HG03565 (cell line): Measurements from ENCODE around the gene HOOK2.

Source experiments
- ATAC-seq: cut with Tn5 transposase; IDR thresholded peaks from one replicate; pipeline ENCODE4 v1.9.1; 2021; ENCODE audit warnings: mild to moderate bottlenecking, moderate library complexity; ENCODE audit not compliant: unreplicated experiment

The HOOK2 gene

DNA sequence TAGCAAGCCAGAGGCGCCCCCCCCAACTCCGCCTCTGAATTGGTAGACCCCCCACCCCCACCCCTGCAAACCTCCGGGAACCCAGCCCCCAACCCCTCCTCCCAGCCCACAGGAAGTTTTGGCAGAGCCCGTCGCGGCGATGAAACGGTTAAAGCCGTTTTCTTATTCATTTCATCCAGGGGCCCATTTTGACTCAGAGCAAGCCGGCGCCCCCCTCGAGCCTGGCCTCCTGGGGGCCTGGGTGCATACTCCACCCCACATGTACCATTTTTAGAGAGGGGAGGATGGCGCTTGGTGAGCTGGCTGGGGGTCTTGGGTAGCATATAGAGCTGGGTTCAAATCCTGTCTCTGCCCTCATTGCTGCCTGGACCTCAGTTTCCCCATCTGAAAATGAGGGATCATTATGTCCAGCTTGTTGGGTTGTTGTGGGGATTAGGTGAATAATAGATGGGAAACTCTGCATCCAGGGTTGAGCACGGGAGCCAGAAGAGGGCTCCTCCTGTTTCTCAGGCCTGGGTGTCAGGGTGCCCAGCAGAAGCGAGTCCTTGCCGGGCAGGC, 8.0 kb upstream of the HOOK2 start:
- ATAC-seq, result no peak

DNA sequence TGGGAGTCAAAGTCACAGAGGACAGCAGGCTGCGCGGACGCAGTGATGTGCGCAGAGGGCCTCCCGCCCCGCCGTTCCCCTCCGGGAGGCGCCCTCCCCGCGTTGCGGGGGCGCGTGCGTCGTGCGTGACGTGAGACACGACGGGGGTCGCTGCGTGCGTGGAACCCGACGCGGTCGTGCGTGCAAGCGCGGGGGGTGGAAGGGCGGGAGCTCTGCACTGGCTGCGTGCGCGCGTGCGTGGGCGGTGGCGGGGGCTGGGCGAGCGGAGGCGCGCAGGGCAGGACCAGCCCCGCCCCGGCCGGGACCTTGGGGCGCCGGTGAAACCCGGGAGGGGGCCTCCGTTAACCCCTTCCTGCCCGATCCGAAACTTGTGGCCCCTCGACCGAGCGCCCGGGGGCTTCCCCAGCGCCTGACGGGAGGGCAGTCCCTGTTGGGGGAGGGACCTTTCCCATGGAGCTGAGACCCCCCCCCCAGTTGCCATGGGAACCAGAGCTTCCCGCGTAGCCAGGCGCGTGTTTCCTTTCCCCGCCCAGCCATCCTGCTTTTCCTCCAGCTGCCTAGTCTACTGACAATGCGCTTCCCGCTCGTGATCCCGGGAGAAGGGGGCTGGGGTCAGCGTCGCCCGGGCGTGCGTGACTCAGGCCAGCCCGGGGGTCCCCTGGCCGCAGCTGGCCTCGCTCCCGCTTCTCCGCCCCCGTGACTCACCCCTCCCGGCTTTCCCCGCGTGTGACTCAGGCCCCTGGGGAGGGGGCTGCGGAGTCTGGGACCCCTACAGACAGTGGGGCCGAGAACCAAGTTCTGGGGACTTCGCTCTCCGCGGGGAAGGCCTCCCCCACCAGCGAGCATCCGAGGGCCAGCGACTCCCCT, 7.3 kb upstream of the HOOK2 start:
- ATAC-seq, result peak; percentile 27

DNA sequence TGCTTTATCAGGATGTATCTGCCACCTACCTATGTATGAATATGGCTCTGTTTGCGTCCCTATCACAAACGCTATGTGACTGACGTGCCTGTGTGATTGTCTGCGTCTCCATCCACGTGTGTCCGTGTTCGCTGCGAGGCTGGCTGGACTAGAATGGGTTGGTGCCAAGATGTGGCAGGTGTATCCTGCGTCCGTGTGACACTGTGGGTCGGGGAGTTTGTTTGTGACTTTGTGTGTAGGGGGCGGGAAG, 6.7 kb upstream of the HOOK2 start:
- peak; percentile 20 for ATAC-seq

DNA sequence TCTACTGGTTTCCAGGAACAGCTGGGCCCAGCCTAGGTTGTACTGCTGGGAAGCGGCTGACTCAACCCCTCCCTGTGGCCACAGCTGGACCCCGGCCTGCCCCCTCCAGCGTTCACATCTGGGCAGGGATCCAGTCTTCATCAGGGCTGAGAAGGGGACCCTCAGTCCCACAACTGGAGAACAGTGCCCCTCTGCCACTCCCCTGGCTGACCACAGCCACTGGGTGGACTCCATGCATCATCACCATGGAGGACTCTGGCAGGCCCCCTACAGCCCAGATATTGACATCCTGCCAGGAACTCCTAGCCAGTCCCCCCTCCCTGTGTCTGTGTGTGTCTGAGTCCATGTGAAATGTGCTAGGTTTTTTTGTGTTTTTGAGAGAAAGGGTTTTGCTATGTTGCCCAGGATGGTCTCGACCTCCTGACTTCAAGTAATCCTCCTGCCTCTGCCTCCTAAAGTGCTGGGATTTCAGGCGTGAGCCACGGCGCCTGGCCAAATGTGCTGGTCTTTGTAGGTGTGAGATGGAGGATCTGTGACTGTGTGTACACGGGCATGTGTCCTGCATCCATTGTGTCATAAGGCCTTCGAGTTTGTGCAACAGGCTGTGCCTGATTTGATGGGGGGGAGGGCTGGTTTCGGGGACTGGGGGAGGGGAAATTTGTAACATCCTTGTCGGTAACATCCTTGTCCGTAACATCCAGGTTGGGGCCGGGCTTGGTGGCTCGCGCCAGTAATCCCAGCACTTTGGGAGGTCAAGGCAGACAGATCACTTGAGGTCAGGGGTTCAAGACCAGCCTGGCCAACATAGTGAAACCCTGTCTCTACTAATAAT, 4.0 kb upstream of the HOOK2 start:
- ATAC-seq, result no peak

DNA sequence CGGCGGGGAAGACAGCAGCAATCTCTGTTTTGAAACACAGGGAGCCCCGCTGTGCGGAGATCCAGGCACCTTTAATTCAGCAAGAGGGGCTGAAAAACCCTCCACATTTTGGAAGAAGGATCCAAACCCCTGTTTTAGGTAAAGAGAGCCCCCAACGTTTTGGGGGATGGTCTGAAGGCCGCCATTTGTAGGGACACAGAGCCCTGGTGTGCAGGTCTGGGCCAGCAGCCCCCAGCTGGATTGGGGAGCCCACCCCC, 3.5 kb upstream of the HOOK2 start:
- no peak for ATAC-seq

DNA sequence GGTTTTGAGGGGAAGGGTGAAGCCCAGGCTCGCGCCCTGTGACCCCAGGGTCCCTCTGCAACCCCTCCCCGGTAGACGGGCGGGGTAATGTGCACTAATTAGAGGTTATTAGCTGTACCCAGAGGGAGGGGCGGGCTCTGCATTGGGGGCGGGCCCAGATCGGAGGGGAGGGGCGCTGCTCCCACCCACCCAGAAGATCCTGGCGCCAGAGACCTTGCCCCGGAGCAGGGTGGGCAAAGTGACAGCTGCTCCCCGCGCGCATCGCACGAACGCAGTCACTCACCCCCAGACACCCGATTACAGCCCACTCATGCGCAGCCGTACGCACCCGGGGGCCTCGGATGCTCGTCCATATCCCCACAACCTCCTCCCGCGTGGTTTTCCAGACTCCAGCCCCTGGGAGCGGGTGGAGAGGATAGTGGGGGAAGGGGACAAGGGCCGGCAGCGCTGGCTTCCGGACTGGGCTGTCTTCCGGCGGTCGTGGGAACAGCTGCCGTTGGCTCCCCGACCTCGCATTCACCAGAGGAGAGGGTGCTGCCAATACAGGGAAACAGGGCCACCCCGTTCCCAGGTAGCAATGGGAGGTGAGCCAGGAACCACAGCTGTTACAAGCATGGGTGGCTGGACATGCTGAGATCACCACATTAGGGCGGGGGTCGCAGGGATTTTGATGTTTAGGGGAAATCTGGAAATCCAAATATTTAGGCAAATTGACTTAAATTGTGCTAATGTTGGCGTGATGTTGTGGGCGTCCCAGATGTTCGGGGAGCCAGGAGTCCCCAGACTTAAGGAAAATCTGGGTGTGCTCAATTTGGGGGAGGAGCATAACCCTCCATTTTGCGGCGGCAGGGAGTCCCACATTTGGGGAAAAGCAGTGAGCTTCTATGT, 2.9 kb upstream of the HOOK2 start:
- ATAC-seq, result no peak

DNA sequence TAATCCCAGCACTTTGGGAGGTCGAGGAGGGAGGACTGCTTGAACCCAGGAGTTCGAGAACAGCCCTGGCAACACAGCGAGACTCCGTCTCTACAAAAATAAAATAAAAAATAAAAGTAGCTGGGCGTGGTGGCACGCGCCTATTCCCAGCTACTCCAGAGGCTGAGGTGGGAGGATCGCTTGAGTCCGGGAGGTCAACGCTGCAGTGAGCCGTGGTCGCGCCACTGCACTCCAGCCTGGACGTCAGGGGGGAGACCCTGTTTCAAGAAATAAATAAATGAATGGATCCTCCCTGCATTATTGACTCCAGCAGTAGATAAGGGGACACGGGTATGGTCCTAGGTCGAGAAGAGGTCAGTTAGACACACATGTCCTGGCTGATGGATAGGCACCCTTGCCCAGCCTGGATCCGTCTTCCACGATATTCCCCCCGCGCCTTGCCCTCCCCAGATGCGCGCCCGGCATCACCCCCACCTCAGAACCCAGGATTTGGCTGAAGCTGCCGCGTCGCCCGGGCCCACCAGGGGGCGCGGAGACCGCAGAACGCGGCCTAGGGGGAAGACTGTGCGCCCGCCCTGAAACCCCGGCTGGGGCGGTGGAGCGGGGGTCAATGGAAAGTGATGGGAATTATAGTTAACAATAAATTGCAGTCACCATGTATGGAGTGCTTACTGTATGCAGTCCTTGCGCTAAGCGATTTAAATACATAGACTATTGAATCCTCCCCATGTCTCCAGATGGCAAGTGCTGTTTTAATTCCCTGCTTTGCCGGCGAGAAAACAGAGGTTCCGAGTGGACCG, 2.1 kb upstream of the HOOK2 start:
- no peak for ATAC-seq

DNA sequence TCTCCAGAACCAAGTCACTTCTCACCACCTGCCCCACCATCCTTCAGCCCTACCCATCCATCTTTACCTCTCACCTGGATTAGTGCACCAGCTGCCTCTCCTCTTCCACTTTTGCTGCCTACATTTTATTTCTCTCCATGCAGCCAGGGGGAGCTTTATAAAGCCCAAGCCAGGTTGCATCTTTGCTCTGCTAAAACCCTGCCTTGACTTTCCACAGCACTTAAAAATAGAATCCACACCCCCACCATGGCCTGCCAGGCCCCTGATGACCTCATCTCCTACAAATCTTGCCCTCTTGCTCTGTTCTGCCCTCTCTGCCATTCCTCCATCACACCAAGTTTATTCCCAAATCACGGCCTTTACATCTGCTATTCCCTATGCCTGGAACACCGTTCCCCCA, 1.8 kb downstream of the HOOK2 start:
- no peak for ATAC-seq

DNA sequence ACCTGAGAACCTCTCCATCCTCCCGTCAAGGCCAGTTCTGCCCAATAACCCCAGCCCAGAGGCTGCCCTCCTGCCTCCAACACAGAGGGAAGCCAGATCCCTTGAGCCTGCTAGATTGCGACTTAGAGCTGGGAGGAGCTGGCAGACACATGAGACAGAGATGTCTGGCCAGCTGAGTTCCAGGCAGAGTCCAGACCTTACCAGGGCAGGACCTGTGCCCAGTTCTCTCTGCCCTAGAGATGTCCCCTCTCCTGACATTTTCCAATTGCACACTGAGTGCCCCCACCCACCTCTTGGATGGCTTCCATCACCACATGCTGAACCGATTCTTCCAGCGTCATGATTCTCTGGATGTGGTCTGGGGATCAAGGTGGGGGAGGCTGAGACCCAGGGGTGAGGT, 3.0 kb downstream of the HOOK2 start:
- no peak for ATAC-seq

DNA sequence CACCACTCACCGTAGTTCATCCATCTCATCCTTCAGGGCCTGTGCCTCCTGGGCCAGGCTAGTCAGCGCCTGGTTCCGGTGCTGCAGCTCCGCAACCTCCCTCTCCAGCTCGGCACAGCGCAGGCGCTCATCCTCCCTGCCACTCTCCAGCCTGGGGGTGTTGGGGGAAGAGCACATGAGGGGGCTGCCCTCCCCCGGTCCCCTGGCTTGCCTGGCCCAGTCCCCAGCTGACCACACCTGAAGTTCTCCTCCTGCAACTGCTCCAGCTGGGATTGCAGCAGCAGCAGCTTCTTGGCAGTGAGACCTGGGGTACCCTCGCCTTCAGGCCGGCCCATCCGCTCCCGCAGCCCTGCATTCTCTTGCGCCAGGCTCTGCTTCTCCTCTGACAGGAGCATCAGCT, 4.4 kb downstream of the HOOK2 start:
- ATAC-seq, result no peak

DNA sequence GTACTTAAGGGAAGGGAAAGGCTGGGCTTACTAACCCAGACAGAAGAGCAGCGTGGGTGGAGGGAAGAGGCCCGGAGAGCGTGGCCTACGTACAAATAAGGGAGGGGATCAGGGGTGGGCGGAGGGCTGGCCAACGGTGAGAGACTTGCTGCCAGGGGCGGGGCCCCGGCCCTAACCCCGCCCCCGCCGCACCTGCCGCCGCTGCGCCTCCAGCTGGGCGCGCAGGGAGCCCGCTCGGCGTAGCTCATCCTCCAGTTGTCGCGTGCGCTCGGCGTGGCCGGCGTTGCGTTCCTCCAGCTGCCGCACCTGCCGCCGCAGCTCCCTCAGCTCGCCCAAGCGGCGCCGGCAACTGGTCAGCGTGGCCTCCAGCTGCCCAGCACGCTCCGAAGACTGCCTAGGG, 5.7 kb downstream of the HOOK2 start:
- ATAC-seq, result no peak

DNA sequence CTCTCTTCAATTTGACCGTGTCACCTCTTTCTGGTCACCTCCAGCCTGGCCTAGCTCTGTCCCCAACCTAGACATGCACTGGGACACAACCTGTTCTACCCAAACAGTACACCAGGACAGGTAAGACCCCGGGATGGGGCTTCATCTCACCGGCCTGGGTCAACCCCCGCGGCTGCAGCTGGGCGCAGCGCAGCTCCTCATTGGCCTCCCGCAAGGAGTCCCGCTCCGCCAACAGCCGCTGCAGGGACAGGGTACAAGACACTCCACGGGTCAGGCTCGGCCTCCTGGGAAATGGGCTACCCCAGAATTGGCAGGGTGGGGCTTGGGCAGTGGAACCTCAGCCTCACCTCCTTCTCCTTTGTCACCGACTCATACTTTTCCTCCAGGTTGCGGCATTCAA, 7.7 kb downstream of the HOOK2 start:
- no peak for ATAC-seq

DNA sequence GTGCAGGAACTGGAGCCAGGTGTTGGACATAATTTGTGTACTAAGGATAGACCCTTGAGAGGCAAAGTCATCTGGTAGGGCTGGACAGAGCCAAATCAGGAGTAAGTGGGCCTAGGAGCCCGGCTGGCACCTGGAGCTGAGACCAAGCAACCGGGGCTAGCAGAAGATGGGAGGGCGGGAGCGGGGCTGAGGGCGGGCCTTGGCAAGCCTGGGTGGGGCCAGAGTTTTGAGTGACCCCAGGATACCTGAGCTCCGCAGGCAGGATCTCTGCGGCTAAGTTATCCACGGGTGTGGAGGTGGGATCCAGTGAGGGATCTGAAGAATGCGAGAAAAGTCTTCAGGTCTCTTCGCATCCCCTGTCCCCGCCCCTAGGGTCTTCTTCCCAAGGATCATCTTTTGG, 8.2 kb downstream of the HOOK2 start:
- ATAC-seq, result no peak

DNA sequence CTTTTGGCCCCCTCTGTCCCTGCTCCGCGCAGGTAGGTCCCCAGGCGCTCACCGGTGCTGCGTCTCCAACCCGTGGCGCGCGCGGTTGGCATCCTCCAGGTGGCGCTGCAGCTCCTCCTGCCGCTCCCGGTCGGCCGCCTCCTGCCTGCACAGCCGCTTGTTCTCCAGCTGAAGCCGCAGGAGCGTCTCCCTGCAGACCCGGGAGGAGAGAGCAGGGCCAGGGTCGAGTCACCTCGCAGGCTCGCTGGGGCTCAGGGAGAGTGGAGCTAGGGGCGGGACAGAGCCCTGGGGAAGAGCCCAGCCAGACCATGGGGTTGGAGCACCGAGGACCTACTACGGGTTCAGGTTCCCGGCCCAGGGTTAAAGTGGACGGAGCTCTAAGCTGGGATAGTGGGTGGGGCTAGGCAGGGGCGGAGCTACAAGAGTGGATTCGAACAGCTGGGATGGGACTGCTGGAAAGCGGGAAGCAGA, 9.3 kb downstream of the HOOK2 start:
- no peak for ATAC-seq

DNA sequence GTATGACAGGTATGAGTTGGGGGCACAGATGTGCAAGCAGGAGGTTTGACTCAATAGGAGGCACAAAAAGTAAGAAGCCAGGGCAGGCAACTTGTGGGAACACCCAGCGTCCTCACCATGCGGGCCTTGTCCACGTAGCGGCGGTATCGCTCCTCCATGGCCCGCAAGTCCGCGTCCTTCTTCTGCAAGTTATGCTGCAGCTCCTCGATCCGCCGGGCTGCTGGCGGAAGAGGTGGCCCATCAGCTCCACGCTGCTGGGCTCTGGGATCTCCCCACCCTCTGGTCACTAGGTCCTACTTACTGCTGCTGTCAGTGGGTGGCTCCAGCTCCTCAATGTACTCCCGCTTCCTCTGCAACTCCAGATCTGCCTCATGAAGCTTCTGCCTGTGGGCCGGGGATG, 10.7 kb downstream of the HOOK2 start:
- ATAC-seq, result no peak

DNA sequence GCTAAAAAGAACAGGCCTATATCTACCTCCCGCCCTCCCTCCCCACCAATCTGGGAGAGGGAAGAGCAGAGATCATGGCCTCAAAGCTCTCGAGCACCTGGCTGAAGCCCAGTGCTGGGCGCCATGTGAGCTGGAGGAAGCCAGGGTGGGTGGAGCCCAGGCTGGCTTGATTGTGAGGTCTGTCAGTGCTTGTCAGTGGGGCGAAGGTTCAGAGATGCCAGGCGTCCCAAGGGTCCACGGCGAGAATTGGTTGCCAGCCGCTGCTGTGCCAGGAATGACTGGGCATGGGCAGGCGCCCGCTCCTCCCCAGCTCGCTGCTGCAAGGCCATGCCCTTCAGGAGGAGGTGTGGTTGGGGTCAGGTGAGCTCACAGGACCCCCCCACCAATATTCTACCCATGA, 12.3 kb downstream of the HOOK2 start:
- no peak for ATAC-seq

DNA sequence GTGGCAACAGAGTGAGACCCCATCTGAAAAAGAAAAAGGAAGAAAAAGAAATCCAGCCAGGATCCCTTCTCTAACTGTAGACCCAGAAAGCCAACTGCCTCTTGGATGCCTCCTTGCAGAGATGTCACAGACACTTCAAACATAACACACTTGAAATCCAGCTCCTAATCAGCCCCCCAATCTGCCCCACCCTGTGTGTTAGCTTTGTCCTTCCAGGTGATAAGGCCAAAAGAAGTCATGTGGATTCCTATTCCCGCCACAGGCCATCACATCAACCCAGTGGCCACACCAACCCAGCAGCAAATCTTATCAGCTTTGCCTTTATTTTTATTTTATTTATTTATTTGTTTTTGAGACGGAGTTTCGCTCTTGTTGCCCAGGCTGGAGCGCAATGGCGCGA, 15.7 kb downstream of the HOOK2 start:
- no peak for ATAC-seq

DNA sequence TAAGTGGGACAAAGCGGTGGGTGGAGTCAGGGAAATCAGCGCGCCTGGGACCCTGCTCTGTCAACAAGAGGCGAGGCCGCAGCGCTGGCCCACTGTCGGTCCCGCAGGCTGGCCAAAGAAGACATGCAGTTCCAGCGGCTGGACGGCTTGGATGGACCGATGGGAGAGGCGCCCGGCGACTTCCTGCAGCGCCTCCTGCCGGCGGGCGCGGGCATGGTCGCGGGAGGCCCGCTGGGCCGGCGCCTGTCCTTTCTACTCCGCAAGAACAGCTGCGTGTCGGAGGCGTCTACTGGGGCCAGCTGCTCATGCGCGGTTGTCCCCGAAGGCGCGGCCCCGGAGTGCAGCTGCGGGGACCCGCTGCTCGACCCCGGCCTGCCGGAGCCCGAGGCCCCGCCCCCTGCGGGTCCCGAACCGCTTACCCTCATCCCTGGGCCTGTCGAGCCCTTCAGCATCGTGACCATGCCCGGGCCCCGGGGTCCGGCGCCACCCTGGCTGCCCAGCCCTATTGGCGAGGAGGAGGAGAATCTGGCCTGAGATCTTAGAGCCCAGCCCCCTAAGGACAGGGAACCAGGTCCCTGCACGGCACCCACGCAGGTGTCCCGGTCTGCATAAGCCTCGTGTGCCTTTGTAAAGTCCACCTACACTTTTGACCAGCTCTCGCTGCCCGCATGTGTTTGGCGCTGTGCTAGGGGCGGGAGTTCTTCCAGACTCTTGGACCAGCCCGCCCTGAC, 17.6 kb downstream of the HOOK2 start:
- ATAC-seq, result no peak

DNA sequence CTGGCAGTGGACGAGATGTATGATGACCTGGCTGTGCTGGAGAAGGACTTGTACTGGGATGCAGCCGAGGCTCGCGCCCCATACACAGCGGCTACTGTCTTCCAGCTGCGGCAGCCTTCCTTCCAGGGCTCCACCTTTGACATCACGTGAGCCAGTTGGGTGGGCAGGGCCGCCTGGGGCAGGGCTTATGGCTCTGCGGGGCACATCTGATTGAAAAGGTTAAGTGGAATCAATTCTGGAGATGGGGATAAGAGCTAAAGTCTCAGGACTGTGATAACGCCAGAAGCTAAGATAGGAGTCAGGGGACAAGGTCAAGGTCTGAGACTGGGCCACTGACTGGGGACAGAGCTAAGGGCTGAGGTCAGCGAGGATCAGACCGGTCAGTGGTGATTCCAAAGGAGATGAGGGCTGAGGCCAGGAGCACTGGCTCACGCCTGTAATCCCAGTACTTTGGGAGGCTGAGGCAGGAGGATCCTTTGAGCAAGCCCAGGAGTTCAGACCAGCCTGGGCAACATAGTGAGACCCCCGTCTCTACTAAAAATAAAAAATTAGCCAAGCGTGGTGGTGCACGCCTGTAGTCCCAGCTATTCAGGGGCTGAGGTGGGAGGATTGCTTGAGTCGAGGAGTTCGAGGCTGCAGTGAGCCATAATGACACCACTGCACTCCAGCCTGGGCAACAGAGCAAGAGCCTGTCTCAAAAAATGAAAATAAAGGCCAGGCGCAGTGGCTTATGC, 19.0 kb downstream of the HOOK2 start:
- no peak for ATAC-seq
